ENCODE measurements around the gene GABRG3.

Gene GABRG3

DNA sequence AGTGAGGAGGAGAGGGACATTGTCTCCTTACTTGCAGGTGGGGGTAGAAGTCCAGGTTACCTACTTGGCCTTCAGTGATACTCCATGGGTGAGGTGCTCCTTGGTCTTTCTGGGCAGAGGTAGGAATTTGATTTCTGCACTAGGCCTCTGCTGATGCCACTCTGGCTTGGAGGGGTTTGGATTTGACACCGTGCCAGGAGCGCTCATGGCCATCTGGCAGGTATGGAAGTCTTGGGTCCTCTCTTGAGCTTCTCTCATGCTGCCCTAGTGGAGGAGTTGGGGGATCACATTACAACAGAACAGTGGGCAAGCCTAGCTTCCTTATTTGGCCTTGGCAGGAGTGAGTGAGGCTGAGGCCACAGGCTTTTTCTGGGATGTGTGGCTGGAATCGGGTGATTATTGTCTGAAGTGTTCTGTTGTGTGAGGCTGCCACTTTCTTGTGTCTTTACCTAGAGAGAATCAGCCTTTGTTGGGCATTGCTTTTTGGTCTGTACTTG is 525.0 kb downstream of the GABRG3 start:
- no peak for DNase-seq
- intact Hi-C loops (cut with DNase I): no loop called here

DNA sequence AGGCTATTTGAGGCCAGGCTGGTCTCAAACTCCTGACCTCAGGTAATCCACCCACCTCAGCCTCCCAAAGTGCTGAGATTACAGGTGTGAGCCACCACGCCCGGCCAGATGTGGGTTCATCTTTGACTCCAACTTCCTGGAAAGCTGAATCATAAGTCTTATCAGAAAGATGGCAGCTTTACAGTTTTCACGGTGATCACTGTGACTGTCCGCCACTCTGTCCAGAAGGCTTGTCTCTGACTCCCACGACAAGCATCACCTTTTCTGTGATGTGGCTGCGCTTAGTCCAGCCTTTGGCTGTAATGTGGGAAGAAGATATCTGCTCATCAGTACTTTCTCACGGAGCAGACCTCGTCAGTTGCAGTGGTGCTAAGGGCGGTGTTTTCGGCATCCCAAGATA is 527.7 kb downstream of the GABRG3 start:
- intact Hi-C loops (cut with DNase I): no loop called here

DNA sequence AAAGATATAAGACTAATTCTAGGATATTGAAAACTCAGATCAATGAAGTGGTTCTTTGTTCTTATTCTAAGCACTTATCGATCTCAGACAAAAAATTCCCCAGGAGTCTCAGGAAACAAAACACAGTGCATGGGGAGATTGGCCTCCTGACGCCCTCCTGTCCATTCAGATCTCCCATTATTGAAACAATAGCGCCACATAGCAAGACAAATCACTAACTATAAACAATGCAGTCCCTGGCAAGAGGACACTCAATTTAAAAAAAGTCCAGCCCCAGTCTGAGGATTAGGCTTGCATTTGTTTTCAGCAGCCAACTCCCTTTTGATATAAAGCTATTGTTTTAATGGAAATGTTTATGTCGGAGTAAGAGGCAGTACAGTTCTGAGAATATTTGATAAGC is 528.2 kb downstream of the GABRG3 start:
- intact Hi-C loops (cut with DNase I): no loop called here
- no peak for DNase-seq

More for the DNA sequence above, 527.7 kb downstream of the GABRG3 start:
- no peak for DNase-seq

DNA sequence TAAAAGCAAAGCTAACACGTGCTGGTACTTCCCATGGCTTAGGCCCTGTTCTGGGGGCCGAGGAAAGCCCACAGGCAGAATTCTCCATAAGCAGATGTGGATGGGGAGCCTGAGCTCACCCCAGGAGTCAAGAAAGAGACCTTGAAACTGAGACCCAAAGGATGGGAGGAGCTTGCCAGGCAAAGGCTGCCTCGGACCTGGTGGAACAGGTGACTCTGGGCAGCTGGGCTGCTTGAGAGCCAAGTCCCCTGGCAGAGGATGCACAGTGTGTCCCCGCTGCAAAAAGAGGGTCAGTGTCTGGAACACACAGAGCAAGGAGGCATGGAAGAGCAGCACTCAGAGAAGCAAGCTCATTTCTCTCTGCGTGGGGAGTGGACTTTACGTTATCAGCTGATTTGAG is 528.7 kb downstream of the GABRG3 start:
- intact Hi-C loops (cut with DNase I): no loop called here
- DNase-seq: no peak

DNA sequence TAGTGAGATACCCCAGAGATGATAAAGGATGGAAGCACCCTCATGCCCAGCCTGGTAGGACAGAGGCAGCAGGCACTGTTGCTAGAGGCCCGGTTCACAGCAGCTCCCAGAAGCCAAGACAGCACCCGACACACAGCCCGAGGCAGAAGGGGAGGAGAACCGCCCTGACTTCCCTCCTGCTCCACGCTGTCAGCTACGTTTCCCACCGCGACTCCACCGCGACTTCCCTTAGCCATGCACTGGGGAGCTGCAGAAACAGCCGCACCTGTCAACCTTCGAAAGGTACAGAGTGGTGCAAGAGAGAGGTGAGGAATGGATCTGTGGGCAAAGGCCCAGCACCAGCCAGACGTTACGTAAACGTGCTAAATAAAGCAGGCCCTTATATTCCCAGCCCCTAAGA is 529.2 kb downstream of the GABRG3 start:
- intact Hi-C loops (cut with DNase I): no loop called here
- no peak for DNase-seq

DNA sequence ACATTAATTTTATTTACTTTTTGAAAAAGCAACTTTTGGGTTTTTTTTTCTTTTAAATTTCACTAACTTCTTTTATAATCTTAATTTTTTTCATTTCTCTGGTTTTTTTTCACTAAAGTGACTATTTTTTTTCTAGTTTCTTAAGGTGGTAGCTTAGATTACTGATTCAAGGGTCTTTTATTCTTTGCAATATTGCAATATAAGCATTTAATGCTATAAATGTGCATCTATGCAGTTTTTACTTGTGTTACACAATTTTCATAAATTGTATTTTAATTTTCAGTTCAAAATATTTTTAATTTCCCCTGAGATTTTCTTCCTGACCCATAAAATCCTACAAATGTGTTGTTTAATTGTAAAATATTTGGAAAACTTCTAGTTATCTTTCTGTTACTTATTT is 535.8 kb downstream of the GABRG3 start:
- DNase-seq: no peak
- intact Hi-C loops (cut with DNase I): no loop called here

DNA sequence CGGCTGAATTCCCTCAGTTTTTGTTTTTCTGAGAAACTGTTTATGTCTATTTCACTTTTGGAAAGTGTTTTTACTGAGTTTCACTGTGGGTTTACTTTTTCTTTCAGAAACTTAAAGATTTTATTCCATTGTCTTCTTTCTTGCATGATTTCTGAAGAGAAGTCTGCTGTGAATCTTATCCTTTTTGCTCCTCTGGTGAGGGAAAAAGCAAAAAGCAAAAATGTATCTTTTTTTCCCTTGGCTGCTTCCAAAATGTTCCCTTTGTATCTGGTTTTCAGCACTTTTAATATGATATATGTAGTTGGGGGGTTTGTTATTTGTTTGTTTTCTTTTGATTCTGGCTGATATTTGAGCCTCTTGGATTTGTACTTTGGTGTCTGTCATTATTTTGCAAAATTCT is 538.0 kb downstream of the GABRG3 start:
- intact Hi-C loops (cut with DNase I): no loop called here
- DNase-seq: no peak

DNA sequence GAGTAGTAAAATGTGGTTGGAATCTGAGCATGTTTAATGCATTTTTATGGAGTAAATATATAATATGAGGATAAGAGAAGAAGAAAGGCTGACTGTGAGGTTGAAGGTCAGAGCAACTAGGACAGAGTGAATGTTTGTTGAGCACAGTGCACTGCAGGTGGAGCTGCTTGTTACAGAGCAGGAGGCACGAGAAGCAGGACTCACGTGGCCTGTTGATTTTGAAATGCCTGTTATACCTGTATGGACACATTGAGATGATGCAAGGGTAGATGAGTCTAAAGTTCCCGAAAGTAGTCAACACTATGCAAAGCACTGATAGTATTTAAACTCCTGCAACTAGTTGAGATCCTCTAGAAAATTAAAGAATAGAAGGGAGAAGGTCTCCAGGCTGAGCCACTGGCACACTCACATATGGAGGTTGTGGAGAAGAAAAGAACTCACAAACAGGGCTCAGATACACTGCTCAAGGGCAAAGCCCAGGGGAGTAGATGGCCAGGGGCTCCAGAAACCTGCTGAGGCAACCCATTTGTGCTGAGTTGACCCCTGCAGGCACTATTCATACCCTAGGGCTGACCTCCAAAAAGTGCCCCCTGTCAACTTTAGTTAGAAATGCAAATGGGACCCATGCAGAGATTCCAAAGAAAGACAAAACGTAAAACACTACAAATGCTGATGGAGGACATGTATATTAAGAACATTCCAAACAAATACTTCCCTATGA is 541.5 kb downstream of the GABRG3 start:
- intact Hi-C loops (cut with DNase I): no loop called here
- DNase-seq: no peak

DNA sequence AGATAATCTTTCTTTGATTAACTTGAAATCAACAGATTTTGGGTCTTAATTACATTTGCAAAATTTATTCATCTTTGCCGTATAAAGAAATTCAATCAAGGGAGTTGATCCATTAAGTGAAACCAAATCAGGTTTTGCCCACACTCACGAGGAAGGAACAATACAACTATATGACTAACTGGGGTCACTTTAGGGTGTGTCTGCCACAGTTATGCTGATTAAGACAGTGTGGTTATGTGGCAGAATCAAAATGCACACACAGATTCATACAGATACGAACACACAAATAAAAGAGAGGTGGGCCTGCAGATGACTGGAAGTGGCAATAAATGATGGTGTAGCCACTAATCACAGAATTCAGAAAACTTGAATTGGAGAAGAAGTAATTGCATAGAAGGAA is 543.5 kb downstream of the GABRG3 start:
- no peak for DNase-seq
- intact Hi-C loops (cut with DNase I): no loop called here

DNA sequence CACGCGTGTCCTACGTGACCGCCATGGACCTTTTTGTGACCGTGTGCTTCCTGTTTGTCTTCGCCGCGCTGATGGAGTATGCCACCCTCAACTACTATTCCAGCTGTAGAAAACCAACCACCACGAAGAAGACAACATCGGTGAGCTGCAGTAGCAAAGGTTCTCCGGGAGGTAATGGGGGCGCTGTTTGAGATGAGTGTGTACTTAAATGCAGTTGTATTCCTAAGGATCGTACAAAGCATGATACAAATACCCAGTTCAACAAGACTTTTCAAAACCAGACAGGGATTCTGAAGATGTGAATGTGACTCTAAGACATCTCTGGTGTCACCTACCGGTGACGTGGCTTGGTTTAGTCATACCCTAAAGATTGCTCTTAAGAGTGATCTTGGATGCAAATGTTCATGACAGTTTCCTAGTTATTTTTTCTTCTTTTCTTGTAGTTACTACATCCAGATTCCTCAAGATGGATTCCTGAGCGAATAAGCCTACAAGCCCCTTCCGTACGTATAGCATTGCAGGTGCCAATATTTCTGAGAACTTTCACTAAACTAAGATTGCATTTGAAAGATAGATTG is 556.6 kb downstream of the GABRG3 start:
- intact Hi-C loops (cut with DNase I): no loop called here

DNA sequence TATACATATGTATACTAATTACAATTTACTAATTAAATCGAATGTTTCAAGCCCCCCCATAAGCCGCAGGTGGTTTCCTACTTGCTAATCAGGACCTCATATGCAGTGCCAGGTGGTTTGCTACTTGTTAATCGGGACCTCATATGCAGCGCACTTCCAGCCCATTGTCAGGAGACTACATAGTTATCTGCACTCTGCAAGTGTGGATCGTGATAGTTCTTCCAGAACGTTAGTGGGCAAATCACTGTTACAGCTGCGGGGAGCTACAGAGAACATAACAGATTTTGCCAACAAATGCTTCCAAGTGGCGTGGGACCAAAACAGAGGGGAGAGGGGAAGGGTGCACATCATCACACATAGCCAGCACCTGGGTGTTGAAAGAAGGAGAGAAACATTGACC is 558.4 kb downstream of the GABRG3 start:
- intact Hi-C loops (cut with DNase I): no loop called here
- DNase-seq: no peak

More for the DNA sequence above, 556.6 kb downstream of the GABRG3 start:
- no peak for DNase-seq

DNA sequence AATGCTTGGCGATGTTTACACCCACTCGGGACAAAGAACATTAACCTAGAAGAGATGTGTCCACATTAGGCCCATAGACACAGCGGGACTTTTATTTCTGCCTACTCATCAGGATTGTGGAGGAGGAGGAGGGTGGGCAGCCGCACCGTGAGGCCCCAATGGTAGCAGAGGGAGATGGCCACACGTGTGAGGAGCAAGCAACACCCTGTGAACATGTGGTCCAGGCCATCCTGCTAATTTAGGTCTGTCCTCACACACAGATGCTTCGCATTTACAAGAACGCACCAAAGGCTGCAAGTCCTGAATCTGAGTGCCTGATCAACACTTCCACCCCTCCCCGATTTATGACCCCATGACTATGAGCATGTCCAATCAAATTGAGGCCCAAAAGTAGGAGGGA is 560.0 kb downstream of the GABRG3 start:
- intact Hi-C loops (cut with DNase I): no loop called here
- no peak for DNase-seq

DNA sequence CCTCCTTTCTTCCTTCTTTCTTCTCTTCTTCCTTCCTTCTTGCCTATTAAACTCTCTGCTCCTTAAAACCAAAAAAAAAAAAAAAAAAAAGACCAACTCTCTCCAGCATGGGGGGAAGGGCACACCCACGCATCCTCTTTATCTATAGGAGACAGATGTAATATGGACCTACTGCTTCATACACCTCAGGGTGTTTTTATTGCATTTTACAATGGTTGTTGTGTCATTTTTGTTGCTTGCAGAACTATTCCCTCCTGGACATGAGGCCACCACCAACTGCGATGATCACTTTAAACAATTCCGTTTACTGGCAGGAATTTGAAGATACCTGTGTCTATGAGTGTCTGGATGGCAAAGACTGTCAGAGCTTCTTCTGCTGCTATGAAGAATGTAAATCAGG is 561.4 kb downstream of the GABRG3 start:
- intact Hi-C loops (cut with DNase I): no loop called here
- DNase-seq: no peak

DNA sequence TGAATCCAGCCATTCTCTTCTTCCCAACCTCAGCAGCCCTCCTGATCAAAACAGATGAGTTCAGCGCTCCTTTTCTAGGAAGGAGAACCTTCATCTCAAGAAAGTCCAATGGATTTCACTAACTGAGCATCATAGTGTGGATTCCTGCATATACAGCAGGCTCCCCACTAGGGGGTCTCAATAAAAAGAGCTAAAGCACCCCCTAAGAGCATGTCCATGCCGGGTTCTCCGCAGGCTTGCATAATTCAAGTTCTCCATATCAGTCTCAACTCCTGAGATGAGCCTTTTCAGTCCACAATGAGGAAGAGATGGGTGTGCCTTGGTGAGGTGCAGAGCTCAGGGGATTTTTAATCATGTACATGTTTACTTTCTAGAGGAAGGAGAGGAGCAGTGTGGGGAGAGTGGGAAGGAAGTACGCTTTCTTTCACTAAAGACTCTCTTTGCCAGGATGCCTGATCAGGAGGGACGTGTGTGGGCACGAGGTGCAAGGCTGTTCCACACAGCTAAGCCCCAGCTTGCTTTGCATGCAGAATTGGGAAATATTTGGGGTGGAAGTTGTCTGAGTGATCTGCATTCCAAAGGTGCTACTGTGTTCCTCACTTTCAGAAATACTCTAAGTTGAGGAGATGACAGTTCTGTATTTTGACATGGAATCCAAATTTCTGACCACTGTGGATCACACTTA is 564.6 kb downstream of the GABRG3 start:
- no peak for DNase-seq
- intact Hi-C loops (cut with DNase I): no loop called here

DNA sequence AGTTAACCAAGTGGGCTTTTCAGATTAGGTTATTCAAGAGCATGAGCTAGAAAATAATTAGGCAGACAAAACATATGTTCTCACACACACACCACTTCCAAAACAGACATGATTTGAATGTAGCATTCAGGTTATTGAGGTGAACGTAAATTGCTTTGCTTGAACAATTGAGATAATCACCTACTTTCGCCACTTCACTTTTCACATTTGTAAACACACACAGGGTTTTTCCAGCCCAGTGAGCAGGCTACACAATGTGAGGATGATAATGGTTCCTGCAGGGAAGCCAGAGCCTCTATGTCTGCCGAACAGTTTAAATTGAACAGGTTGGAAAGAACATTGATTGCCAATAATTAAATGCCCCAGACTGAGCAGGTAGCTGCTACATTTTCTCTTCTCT is 567.3 kb downstream of the GABRG3 start:
- no peak for DNase-seq
- intact Hi-C loops (cut with DNase I): no loop called here

DNA sequence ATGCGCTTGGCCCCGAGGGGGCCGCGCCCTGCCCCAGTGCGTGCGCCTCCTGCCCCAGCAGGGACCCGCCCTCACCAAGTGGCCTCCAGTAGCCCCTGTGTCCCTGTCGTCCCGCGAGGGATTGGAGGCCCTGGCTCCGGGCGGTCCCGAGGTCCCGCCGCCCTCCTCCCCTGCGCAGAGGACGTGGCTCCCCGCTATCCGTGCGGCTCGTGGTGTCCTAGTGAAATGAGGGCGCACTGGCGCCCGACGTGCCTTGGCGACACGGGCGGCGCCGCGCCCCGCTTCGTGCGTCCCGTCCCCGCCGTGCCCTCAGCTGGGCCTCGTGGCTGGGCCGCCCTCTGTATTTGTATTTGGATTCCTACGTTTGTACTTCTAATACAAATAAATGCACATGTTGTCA is 570.6 kb downstream of the GABRG3 start:
- DNase-seq: no peak
- intact Hi-C loops (cut with DNase I): no loop called here

DNA sequence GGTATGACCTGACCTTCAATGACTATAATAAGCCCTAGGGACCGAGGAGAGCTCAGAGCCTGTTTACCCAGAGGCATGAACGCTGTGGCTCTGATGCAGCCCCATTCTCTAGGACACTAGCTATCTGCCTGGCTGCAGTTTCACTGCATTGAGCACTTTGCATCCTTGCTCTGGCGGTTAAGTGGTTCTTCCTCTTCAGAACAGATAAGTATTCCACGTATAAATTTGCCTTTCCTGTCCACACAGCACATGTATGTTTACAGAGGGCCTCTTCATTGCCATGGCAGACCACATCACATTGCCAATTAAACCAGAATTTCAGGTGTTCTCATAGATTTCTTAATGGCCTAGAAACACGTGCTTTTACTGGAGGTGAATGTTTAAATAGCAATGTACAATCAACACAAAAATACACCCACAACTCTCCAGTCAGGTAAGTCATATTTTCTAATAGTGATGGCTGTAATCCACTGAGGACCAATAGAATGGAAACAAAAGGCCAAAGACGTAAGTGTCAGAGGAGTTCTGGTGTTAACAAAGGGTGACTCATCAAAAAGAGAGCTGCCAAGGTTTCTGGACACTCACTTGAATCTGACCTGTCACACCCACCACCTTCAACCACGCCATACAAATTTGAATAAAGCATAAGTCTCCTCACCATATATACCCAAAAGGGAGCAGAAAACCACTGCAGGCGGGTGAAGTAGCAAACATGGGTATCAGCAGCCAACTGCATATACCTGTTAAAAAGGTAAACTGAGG is 574.7 kb downstream of the GABRG3 start:
- intact Hi-C loops (cut with DNase I): no loop called here
- DNase-seq: no peak

DNA sequence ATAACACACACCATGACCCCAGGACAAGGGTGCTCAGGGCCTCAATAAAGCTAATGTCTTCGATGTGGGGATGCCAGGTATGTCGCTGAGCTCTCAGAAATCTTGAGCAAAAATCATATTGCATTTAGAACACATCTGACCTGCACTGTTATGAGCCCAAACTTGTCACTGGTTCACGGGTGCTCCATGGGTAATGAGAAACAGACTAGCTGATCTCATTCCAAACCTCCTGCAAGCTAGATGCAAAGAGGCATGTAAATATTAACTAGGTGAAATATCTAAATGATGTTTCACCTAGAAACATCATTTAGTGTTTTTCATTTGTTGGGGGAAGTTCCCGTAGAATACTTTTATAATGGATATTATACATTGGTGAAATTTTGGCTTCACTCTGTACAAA is 578.8 kb downstream of the GABRG3 start:
- intact Hi-C loops (cut with DNase I): no loop called here

DNA sequence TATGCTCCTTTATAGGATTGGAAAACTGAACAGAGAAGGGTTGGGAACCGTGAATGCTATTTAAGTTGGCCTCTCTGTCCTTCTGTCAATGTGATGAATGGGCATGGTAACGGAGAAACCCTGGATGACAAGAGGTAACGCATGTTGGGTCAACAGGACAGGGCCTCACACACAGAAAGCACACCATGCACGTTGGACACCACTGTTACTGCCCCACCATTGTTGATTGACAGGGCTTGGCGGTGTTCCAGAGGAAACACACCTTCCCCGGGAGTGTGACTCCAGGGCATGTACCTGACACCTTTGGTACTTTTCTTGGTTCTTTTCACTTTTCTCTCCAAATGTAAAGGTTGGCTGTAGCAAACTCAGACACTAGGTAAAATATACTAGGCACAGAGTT is 579.7 kb downstream of the GABRG3 start:
- intact Hi-C loops (cut with DNase I): no loop called here
- DNase-seq: no peak

More for the DNA sequence above, 578.8 kb downstream of the GABRG3 start:
- no peak for DNase-seq

DNA sequence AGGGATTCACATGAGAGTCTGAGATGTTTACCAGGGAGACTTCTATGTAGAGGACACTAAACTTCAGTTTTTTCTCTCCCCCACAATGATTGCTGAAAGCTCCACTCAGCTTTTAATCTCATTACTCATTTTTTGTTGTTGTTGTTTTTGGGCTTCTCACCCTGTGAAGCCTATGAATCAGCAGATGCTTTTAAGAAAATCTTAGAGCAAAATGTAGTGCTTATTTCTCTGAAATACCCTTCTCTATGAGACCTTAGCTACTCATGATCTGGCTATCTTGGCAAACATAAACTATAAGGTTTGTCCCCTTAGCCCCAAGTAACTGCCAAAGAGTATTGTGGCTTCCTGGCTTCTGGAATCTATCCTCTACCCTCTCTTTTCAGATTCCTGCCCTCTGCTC is 590.8 kb downstream of the GABRG3 start:
- DNase-seq: no peak
- intact Hi-C loops (cut with DNase I): no loop called here
